Lung (tissue), 12 donors: ENCODE measurements around the gene HOXD13. TPM values are rescaled to one million over a fixed set of nuclear protein-coding genes. Genes with fewer than 3 reads are reported as not detected.

Source experiments
- ATAC-seq: fragments of 200-7000 bp; cut with Tn5 transposase; one replicate; pipeline ENCODE4 v1.9.1; 2020; ENCODE audit warnings: moderate number of reproducible peaks; ENCODE audit not compliant: insufficient read depth, low FRiP score
- DNase-seq, 3 donors: peaks; one replicate each; pipeline ENCODE4 v3.0.0-alpha.2; 2013 to 2017
- H3K27ac ChIP-seq, 2 donors: one replicate each; pipeline ENCODE4 v1.5.1; 2013; ENCODE audit warnings: mild to moderate bottlenecking in 2 of 2, moderate library complexity in 2 of 2, control low read depth in 1 of 2, inconsistent platforms in 1 of 2, low read depth in 1 of 2, low read length in 1 of 2
- H3K27me3 ChIP-seq, 3 donors: one replicate each; pipeline ENCODE4 v1.5.1; 2013; ENCODE audit warnings: low read length in 2 of 3; ENCODE audit not compliant: control insufficient read depth in 3 of 3, insufficient read depth in 3 of 3
- H3K36me3 ChIP-seq, 4 donors: one replicate each; pipeline ENCODE4 v1.5.1; 2013; ENCODE audit warnings: low read length in 4 of 4, mild to moderate bottlenecking in 1 of 4, moderate library complexity in 1 of 4; ENCODE audit not compliant: control insufficient read depth in 4 of 4, insufficient read depth in 4 of 4
- H3K4me1 ChIP-seq, 5 donors: one replicate each; pipeline ENCODE4 v1.5.1; 2013; ENCODE audit warnings: low read length in 5 of 5, mild to moderate bottlenecking in 2 of 5, moderate library complexity in 1 of 5; ENCODE audit not compliant: control insufficient read depth in 5 of 5, insufficient read depth in 5 of 5
- H3K4me3 ChIP-seq: one replicate; pipeline ENCODE4 v1.5.1; 2013; ENCODE audit warnings: mild to moderate bottlenecking, control low read depth, moderate library complexity
- H3K9ac ChIP-seq, 2 donors: one replicate each; pipeline ENCODE4 v1.5.1; 2013; ENCODE audit warnings: low read length in 2 of 2, control low read depth in 1 of 2; ENCODE audit not compliant: insufficient read depth in 1 of 2
- H3K9me3 ChIP-seq, 4 donors: one replicate each; pipeline ENCODE4 v1.5.1; 2013; ENCODE audit warnings: low read length in 3 of 4, mild to moderate bottlenecking in 1 of 4, moderate library complexity in 1 of 4; ENCODE audit not compliant: control insufficient read depth in 4 of 4, insufficient read depth in 3 of 4
- CTCF ChIP-seq: IDR thresholded peaks from 2 replicates; pipeline ENCODE4 v1.5.1; 2012; ENCODE audit warnings: mild to moderate bottlenecking; ENCODE audit errors: control extremely low read depth, extremely low read depth
- WGBS, 2 donors: extraction: QIAGEN DNeasy Blood & Tissue Kit; methylation state at CpG; one replicate each; pipeline ENCODE4 v1.1.7; 2013; 5-methylcytosine and 5-hydroxymethylcytosine counted together
- polyA plus RNA-seq, 2 donors: library from polyadenylated mRNA; stranded (reverse); fragments of 200-250 nt; gene quantifications; one replicate each; pipeline ENCODE4 v1.2.1, GENCODE V29; 2013
- total RNA-seq, 2 donors: library from RNA; depleted of rRNA in 1 of 2; stranded (reverse); fragments of >200 nt in 1 of 2; gene quantifications; one replicate each; pipeline ENCODE4 v1.2.1, GENCODE V29; 2014 to 2021
- donor health status: control.
- donor health status: control.
- donor health status: Bipolar disorder and iron deficiency.
- donor health status: healthy.
- donor health status: DM: yes; HTN: yes; CAD: no.

HOXD13 gene
- total and polyA plus RNA-seq, 4 donors: not detected

GRCh38 chr2:176128982-176129796 lies 36.7 kb downstream of the HOXD13 start, which contains the start of gene HOXD8:
HOXD8 (plus strand) TSS chr2:176129705; CDS start chr2:176130367, 662 bp downstream.
- H3K4me1 ChIP-seq: peaks cover 0 to 8% (median 5%) of the 10 kb centered on the region in 5 donors
- no peak within 1 kb of the TSS for H3K4me3 ChIP-seq
- no peak within 1 kb of the TSS for H3K9ac ChIP-seq
- H3K36me3 ChIP-seq: no peaks in the 10 kb centered on the region
- 3 to 4% methylated on average over 62 to 64 of the region's 64 CpGs for WGBS, 2 donors
- no peak within 1 kb of the TSS for H3K27ac ChIP-seq
- DNase-seq (peak in 2 of 3 donors; percentile 66 to 76), ATAC-seq (no peak)
- TF ChIP-seq CTCF: no peak
- H3K27me3 ChIP-seq: peaks cover 23 to 89% (median 88%) of the 10 kb centered on the region in 3 donors
- H3K9me3 ChIP-seq: peaks cover 0 to 4% (median 0%) of the 10 kb centered on the region in 4 donors

- no peaks in the 10 kb centered on the region for H3K36me3 ChIP-seq
- DNase-seq: no peak
- H3K4me3 ChIP-seq: no peak overlapping the region
- peaks cover 0 to 4% (median 0%) of the 10 kb centered on the region in 4 donors for H3K9me3 ChIP-seq
- peaks cover 0 to 8% (median 5%) of the 10 kb centered on the region in 5 donors for H3K4me1 ChIP-seq
- no peak overlapping the region for H3K27ac ChIP-seq
- peak; percentile 21 for ATAC-seq
- peaks cover 20 to 89% (median 88%) of the 10 kb centered on the region in 3 donors for H3K27me3 ChIP-seq
- H3K9ac ChIP-seq: no peak overlapping the region
- 2 to 3% methylated on average over 35 to 43 of the region's 43 CpGs for WGBS, 2 donors
- no peak for TF ChIP-seq CTCF
These were observed 37.3 kb downstream of the HOXD13 start for GRCh38 chr2:176129813-176130146.

GRCh38 chr2:176130147-176130956 lies 37.8 kb downstream of the HOXD13 start:
- peaks cover 14 to 89% (median 88%) of the 10 kb centered on the region in 3 donors for H3K27me3 ChIP-seq
- no peak overlapping the region for H3K4me3 ChIP-seq
- 1 to 4% methylated on average over 60 to 99 of the region's 100 CpGs for WGBS, 2 donors
- no peak for ATAC-seq
- H3K9ac ChIP-seq: no peak overlapping the region
- no peak overlapping the region for H3K27ac ChIP-seq
- DNase-seq: no peak
- TF ChIP-seq CTCF: no peak
- H3K9me3 ChIP-seq: peaks cover 0 to 4% (median 0%) of the 10 kb centered on the region in 4 donors
- no peaks in the 10 kb centered on the region for H3K36me3 ChIP-seq
- peaks cover 0 to 8% (median 5%) of the 10 kb centered on the region in 5 donors for H3K4me1 ChIP-seq
